K562 (cell line): Measurements from ENCODE around the gene CACNA1I. TPM values are rescaled to one million over a fixed set of nuclear protein-coding genes. Genes with fewer than 3 reads are reported as not detected.

ENCODE experiments used
- ATAC-seq: fragments of 200-7000 bp; cut with Tn5 transposase; 3 replicates; pipeline ENCODE4 v1.9.1; 2020; ENCODE audit warnings: moderate library complexity
- BruUV-seq: library from RNA; stranded (reverse); fragments of 400-500 nt; replicated peaks from 2 replicates; lab custom pipeline; 2021; lab: Mats Ljungman, UMichigan
- CTCF ChIA-PET: fragments of 300-600 bp; formaldehyde crosslinking; extraction: SDS; loops from one replicate; lab custom pipeline; 2021; ENCODE audit warnings: low intra/inter-chr PET ratio; lab: Yijun Ruan, JAX
- POLR2A ChIA-PET: fragments of 300-600, 350-650 bp; sonication (Branson Sonifier 250); formaldehyde crosslinking; extraction: SDS; loops from one replicate; lab custom pipeline; 2021; ENCODE audit warnings: antibody characterized with exemption, inconsistent platforms; lab: Yijun Ruan, JAX
- DNase-seq, 4 experiments: peaks; one replicate each; pipeline versions ENCODE4 v3.0.0 to v3.0.0-alpha.2; 2011 to 2018; ENCODE audit warnings: low spot score in 3 of 4, mixed read lengths in 3 of 4; ENCODE audit errors: extremely low read depth in 1 of 4
- FAIRE-seq: peaks from 2 replicates; lab custom pipeline; 2011; peaks lifted over from hg19 to GRCh38; lab: Jason Lieb, UNC
- H2AFZ ChIP-seq: 2 replicates; pipeline ENCODE4 v1.6.0; 2011; ENCODE audit warnings: low read depth, low read length, control low read depth, inconsistent platforms
- H3K27ac ChIP-seq: fragments of 200-600 bp; 3 replicates; pipeline ENCODE4 v1.8.0; 2011; ENCODE audit warnings: low read depth, mild to moderate bottlenecking, control low read depth, inconsistent platforms, low read length, moderate library complexity, mixed read lengths; ENCODE audit errors: extremely low read depth
- H3K27me3 ChIP-seq, 2 experiments: fragments of 300-600 bp in 1 of 2; 2 replicates in 1 of 2; 3 replicates in 1 of 2; pipeline versions ENCODE4 v1.6.0 to v1.8.0; 2011; ENCODE audit warnings: inconsistent platforms in 2 of 2, low read length in 2 of 2, mild to moderate bottlenecking in 1 of 2, mixed read lengths in 1 of 2, moderate library complexity in 1 of 2; ENCODE audit not compliant: control insufficient read depth in 2 of 2, insufficient read depth in 2 of 2
- H3K36me3 ChIP-seq: fragments of 300-600 bp; 3 replicates; pipeline ENCODE4 v1.8.0; 2011; ENCODE audit warnings: mild to moderate bottlenecking, low read length, inconsistent platforms; ENCODE audit not compliant: control insufficient read depth, insufficient read depth
- H3K4me1 ChIP-seq, 2 experiments: fragments of 200-600 bp in 1 of 2; replicated peaks in 1 of 2; 2 replicates in 1 of 2; 3 replicates in 1 of 2; pipeline versions ENCODE4 v1.5.1 to v1.8.0; 2011; ENCODE audit warnings: inconsistent platforms in 2 of 2, low read length in 2 of 2, mild to moderate bottlenecking in 1 of 2, mixed read lengths in 1 of 2, moderate library complexity in 1 of 2; ENCODE audit not compliant: control insufficient read depth in 2 of 2, insufficient read depth in 2 of 2
- H3K4me2 ChIP-seq: 2 replicates; pipeline ENCODE4 v1.6.1; 2011; ENCODE audit warnings: low read length, control low read depth, inconsistent platforms, mixed read lengths; ENCODE audit not compliant: insufficient read depth
- H3K4me3 ChIP-seq: fragments of 200-600 bp; sonication (generic), shearing (Covaris generic); 2 replicates; pipeline ENCODE4 v1.5.1; 2016; ENCODE audit warnings: control low read depth, inconsistent platforms
- H3K79me2 ChIP-seq: fragments of 200-600 bp; 3 replicates; pipeline ENCODE4 v1.8.0; 2011; ENCODE audit warnings: low read length, inconsistent platforms; ENCODE audit not compliant: control insufficient read depth, insufficient read depth
- H3K9ac ChIP-seq, 2 experiments: 2 replicates each; pipeline versions ENCODE4 v1.6.0 to v1.6.1; 2011; ENCODE audit warnings: low read depth in 2 of 2, low read length in 2 of 2, control low read depth in 1 of 2, inconsistent platforms in 1 of 2, mild to moderate bottlenecking in 1 of 2, mixed read lengths in 1 of 2; ENCODE audit not compliant: insufficient read depth in 1 of 2
- H3K9me1 ChIP-seq: one replicate; pipeline ENCODE4 v1.6.0; 2011; ENCODE audit warnings: inconsistent platforms, mild to moderate bottlenecking, low read length, moderate library complexity; ENCODE audit not compliant: control insufficient read depth, insufficient read depth
- H3K9me3 ChIP-seq: replicated peaks from 2 replicates; pipeline ENCODE4 v1.5.1; 2011; ENCODE audit warnings: low read depth, low read length, inconsistent platforms; ENCODE audit not compliant: control insufficient read depth, insufficient read depth
- H4K20me1 ChIP-seq: replicated peaks from 2 replicates; pipeline ENCODE4 v1.6.1; 2011; ENCODE audit warnings: low read length, inconsistent platforms, mixed read lengths; ENCODE audit not compliant: control insufficient read depth, insufficient read depth
- BCOR ChIP-seq: fragments of 450-650 bp; IDR thresholded peaks from 2 replicates; pipeline ENCODE4 v1.6.1; 2016
- RBM25 ChIP-seq: fragments of 200-400 bp; formaldehyde crosslinking; IDR thresholded peaks from 2 replicates; pipeline ENCODE4 v1.6.1; 2018; ENCODE audit warnings: low read length, low read depth, moderate library complexity; ENCODE audit not compliant: severe bottlenecking
- ZNF24 ChIP-seq: fragments of 450-650 bp; IDR thresholded peaks from 2 replicates; pipeline ENCODE4 v1.6.1; 2016
- ZNF696 ChIP-seq: fragments of 250-450 bp; sonication (Bioruptor Pico); conservative IDR thresholded peaks from 2 replicates; pipeline ENCODE4 v1.4.0; 2020; ENCODE audit warnings: mild to moderate bottlenecking, moderate library complexity
- WGBS: fragments of 100-300 bp; shearing (Covaris generic); methylation state at CpG from one replicate; pipeline ENCODE4 v1.1.6; 2016; ENCODE audit warnings: low coverage, mixed read lengths; ENCODE audit not compliant: insufficient coverage; ENCODE audit errors: missing lambda C conversion rate; 5-methylcytosine and 5-hydroxymethylcytosine counted together
- in situ Hi-C: fragments of 300-500 bp; cut with MboI; formaldehyde crosslinking; loops from 4 replicates; pipeline ENCODE4 v1.15.0; 2018; ENCODE audit warnings: inconsistent platforms, mixed read lengths
- intact Hi-C: fragments of 100-400 bp; cut with micrococcal nuclease; formaldehyde crosslinking; loops from 2 replicates; pipeline ENCODE4 v1.14.2; 2022
- polyA plus RNA-seq, 8 experiments: library from polyadenylated mRNA; depleted of rRNA in 4 of 8; stranded (reverse) in 5 of 8; unstranded in 3 of 8; fragments of >200 nt; fragmentation: Nextera tagmentation in 2 of 8; fragmentation: Illumina TruSeq in 1 of 8; extraction: Ambion mirVana in 2 of 8; extraction: Trizol in 1 of 8; gene quantifications; 2 replicates each; pipeline versions ENCODE4 v1.2.1 to v1.2.3, GENCODE V29; 2011 to 2014; ENCODE audit warnings: inconsistent platforms in 1 of 8, missing spikeins in 1 of 8
- total RNA-seq, 7 experiments: library from RNA; depleted of rRNA in 6 of 7; stranded (reverse); fragments of >200 nt in 6 of 7; fragmentation: Illumina TruSeq in 2 of 7; extraction: Trizol in 2 of 7; gene quantifications; 2 replicates each; pipeline versions ENCODE4 v1.2.1 to v1.2.3, GENCODE V29; 2011 to 2021; ENCODE audit warnings: low replicate concordance in 1 of 7

Gene CACNA1I
- total and polyA plus RNA-seq, 9 of the 15 experiments (the other 6 are each of a cell fraction or from before 2014, with no cell fraction given): 0.01 to 0.79 (median 0.32) TPM; not detected in 1

DNA sequence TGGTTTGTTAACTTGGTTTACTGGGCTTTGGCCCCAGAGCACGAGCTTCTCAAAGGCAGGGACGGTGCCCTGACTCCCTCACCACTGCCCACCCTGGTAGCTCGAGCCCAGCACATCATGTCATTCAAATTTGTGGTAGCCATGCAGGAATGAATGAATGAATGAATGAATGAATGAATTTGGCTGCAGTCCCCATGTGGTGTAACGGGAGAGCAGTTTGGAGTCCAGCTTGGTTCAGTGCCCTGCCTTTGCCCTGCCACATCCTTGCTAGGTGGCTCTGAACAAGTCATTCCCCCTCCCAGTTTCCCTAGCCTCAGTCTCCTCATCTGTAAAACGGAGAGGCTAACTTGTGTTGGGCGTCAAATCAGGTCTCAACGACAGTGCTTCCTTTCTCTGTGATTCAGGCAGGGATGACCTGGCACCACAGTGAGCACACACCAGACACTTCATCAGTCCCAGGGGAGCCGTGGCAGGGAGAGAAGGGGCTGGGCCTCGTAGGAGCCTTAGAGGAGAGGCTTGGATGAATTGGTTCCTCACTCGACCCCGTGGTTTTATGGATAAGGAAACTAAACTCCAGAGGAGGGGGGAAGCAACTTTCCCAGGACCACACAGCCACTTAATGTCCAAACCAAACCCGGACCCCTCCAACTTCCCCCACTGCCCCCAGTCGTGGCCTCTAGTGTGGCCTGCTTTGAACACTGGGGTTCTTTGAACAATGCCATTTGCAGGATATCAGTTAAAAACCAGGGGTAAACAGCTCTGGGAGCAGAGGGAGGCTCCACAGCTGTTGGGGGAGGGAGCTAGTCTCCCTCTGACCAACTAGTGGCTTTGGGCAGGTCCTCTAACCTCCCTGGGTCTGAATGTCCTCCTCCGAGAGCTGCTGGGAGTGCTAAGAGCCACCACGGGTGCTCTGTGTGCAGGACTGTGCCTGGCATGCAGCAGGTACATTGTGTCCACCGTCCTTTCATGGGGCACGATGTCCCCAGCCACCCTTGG, 86.2 kb downstream of the CACNA1I start:
- peak overlapping the region in 1 of 2 experiments; percentile 65; a peak in 2 of 4 replicates for H3K9ac ChIP-seq
- DNase-seq: peak in 1 of 4 experiments; percentile 25
- no peak overlapping the region for H3K4me3 ChIP-seq
- FAIRE-seq: no peak
- in situ Hi-C loops: no loop called here
- no peaks in the 10 kb centered on the region for H3K27me3 ChIP-seq
- BruUV-seq: no TSS peak
- no peaks in the 10 kb centered on the region for H3K9me3 ChIP-seq
- WGBS: 55% methylated on average over 14 of the region's 17 CpGs
- POLR2A ChIA-PET: interaction anchor here (0.6 to 1.0 kb wide), 2 partner anchors 134 to 850 kb away, joined by 4 to 5 read pairs; no protein-coding TSS in a partner anchor
- H3K79me2 ChIP-seq: no peaks in the 10 kb centered on the region
- H3K36me3 ChIP-seq: no peaks in the 10 kb centered on the region
- ATAC-seq: no peak; the same call in 2 of the 3 replicates
- H3K27ac ChIP-seq: no peak overlapping the region
- peak; percentile 46 for TF ChIP-seq BCOR
- TF ChIP-seq ZNF24: peak; percentile 97
- TF ChIP-seq ZNF696 (CRISPR knock-in tag): no peak
- peak; percentile 43 for TF ChIP-seq RBM25
- TF ChIP-seq, all 486 proteins: peak for 3
- Histone ChIP-seq H4K20me1 (no peaks in the 10 kb centered on the region), H3K4me1 (peaks cover 14 to 38% of the 10 kb centered on the region in 2 experiments; a peak in 4 of 5 replicates), H3K4me2 (no peak overlapping the region), H2AFZ (0 out of 2 replicates have a peak overlapping the region, but pooled peaks have one; percentile 32), H3K9me1 (no peaks in the 10 kb centered on the region)
- intact Hi-C loops: no loop called here
- CTCF ChIA-PET: no interaction called here
